Caco-2 (cell line): Measurements from ENCODE around the gene LDLRAD4. TPM values are rescaled to one million over a fixed set of nuclear protein-coding genes. Genes with fewer than 3 reads are reported as not detected.

Experiments used
- BruUV-seq: library from RNA; stranded (reverse); fragments of 400-500 nt; replicated peaks from 2 replicates; lab custom pipeline; 2021; lab: Mats Ljungman, UMichigan
- CTCF ChIA-PET: fragments of 300-600 bp; sonication (Branson Sonifier 250); formaldehyde crosslinking; loops from one replicate; lab custom pipeline; 2022; ENCODE audit warnings: antibody characterized with exemption; lab: Charles Lee
- POLR2A ChIA-PET: fragments of 300-600 bp; sonication (Branson Sonifier 250); formaldehyde crosslinking; loops from one replicate; lab custom pipeline; 2022; ENCODE audit warnings: antibody characterized with exemption; lab: Charles Lee
- DNase-seq, 2 experiments: peaks; one replicate each; pipeline versions ENCODE4 v3.0.0 to v3.0.0-alpha.2; 2020 to 2022
- H3K27me3 ChIP-seq: replicated peaks from 2 replicates; pipeline ENCODE4 v1.6.0; 2011; ENCODE audit warnings: low read length; ENCODE audit not compliant: control insufficient read depth, insufficient read depth
- H3K36me3 ChIP-seq: 2 replicates; pipeline ENCODE4 v1.5.1; 2011; ENCODE audit warnings: low read length; ENCODE audit not compliant: control insufficient read depth, insufficient read depth
- H3K4me1 ChIP-seq: fragments of 250-450 bp; sonication (Bioruptor Pico); 2 replicates; pipeline ENCODE4 v1.5.1; 2020; ENCODE audit warnings: mild to moderate bottlenecking
- H3K4me3 ChIP-seq: 2 replicates; pipeline ENCODE4 v1.5.1; 2011; ENCODE audit warnings: low read depth, mild to moderate bottlenecking, control low read depth, low read length
- H3K9me3 ChIP-seq: fragments of 250-450 bp; sonication (Bioruptor Pico); 2 replicates; pipeline ENCODE4 v1.5.1; 2020; ENCODE audit warnings: mild to moderate bottlenecking, moderate library complexity
- H3K27ac Mint-ChIP-seq: one replicate; pipeline ENCODE4 v1.8.0; 2022; ENCODE audit warnings: mixed read lengths; ENCODE audit not compliant: unreplicated experiment
- H3K27me3 Mint-ChIP-seq: one replicate; pipeline ENCODE4 v1.8.0; 2022; ENCODE audit warnings: mixed read lengths; ENCODE audit not compliant: insufficient read depth, unreplicated experiment
- H3K36me3 Mint-ChIP-seq: one replicate; pipeline ENCODE4 v1.8.0; 2022; ENCODE audit warnings: mild to moderate bottlenecking, mixed read lengths; ENCODE audit not compliant: insufficient read depth, unreplicated experiment
- H3K4me1 Mint-ChIP-seq: one replicate; pipeline ENCODE4 v1.8.0; 2022; ENCODE audit warnings: low read depth, mixed read lengths; ENCODE audit not compliant: unreplicated experiment
- H3K4me3 Mint-ChIP-seq: one replicate; pipeline ENCODE4 v1.8.0; 2022; ENCODE audit warnings: mild to moderate bottlenecking, moderate library complexity, mixed read lengths; ENCODE audit not compliant: unreplicated experiment
- H3K9me3 Mint-ChIP-seq: one replicate; pipeline ENCODE4 v1.8.0; 2022; ENCODE audit warnings: mixed read lengths; ENCODE audit not compliant: unreplicated experiment
- CTCF ChIP-seq, 2 experiments: fragments of 200-600 bp in 1 of 2; IDR thresholded peaks; 1 replicate in 1 of 2; 2 replicates in 1 of 2; pipeline versions ENCODE4 v1.5.1 to v1.8.0; 2011 to 2022; ENCODE audit warnings: antibody characterized with exemption in 1 of 2, control low read depth in 1 of 2, inconsistent platforms in 1 of 2, low read depth in 1 of 2, low read length in 1 of 2, mild to moderate bottlenecking in 1 of 2, moderate library complexity in 1 of 2; ENCODE audit not compliant: insufficient read depth in 1 of 2, severe bottlenecking in 1 of 2, unreplicated experiment in 1 of 2
- intact Hi-C: fragments of 100-400 bp; cut with micrococcal nuclease; formaldehyde crosslinking; loops from one replicate; pipeline ENCODE4 v1.10.0; 2022; ENCODE audit not compliant: unreplicated experiment
- total RNA-seq: library from RNA; stranded (reverse); gene quantifications from 2 replicates; pipeline ENCODE4 v1.2.3, GENCODE V29; 2022

The LDLRAD4 gene
- total RNA-seq, 1 experiment from 2014 or later, result 1.2 TPM

GRCh38 chr18:13410471-13410870, 191.9 kb downstream of the LDLRAD4 start:
- Histone ChIP-seq H3K27me3 (no peaks in the 10 kb centered on the region; the same call in 1 of the 2 replicates), H3K9me3 (no peaks in the 10 kb centered on the region), H3K36me3 (no peaks in the 10 kb centered on the region), H3K4me3 (no peak overlapping the region), H3K4me1 (no peaks in the 10 kb centered on the region)
- intact Hi-C loops, result no loop called here
- no TSS peak for BruUV-seq
- Mint-ChIP-seq H3K4me3 (no peak overlapping the region), H3K27ac (no peak overlapping the region), H3K27me3 (no peaks in the 10 kb centered on the region), H3K9me3 (no peaks in the 10 kb centered on the region), H3K36me3 (no peaks in the 10 kb centered on the region), H3K4me1 (no peaks in the 10 kb centered on the region)
- no peak for TF ChIP-seq CTCF (IDR thresholded peaks at IDR 0.05; ENCODE audit: insufficient read depth in 1 of 2, low read depth in 1 of 2, low read length in 1 of 2, severe bottlenecking in 1 of 2, unreplicated experiment in 1 of 2)
- ChIA-PET CTCF (interaction anchor here (0.6 kb wide), 1 partner anchor 72 kb away, joined by 4 read pairs; no protein-coding TSS in a partner anchor), POLR2A (no interaction called here)
- no peak for DNase-seq

GRCh38 chr18:13412017-13412416, 193.5 kb downstream of the LDLRAD4 start:
- Mint-ChIP-seq H3K36me3 (no peaks in the 10 kb centered on the region), H3K4me3 (no peak overlapping the region), H3K4me1 (no peaks in the 10 kb centered on the region), H3K9me3 (no peaks in the 10 kb centered on the region), H3K27ac (no peak overlapping the region), H3K27me3 (no peaks in the 10 kb centered on the region)
- no peak for TF ChIP-seq CTCF (IDR thresholded peaks at IDR 0.05; ENCODE audit: insufficient read depth in 1 of 2, low read depth in 1 of 2, low read length in 1 of 2, severe bottlenecking in 1 of 2, unreplicated experiment in 1 of 2)
- Histone ChIP-seq H3K4me1 (no peaks in the 10 kb centered on the region), H3K36me3 (no peaks in the 10 kb centered on the region), H3K27me3 (no peaks in the 10 kb centered on the region; the same call in 1 of the 2 replicates), H3K4me3 (no peak overlapping the region), H3K9me3 (no peaks in the 10 kb centered on the region)
- POLR2A ChIA-PET, result no interaction called here
- no peak for DNase-seq
- no TSS peak for BruUV-seq
- CTCF ChIA-PET, result no interaction called here
- intact Hi-C loops, result no loop called here

- Histone ChIP-seq H3K36me3 (no peaks in the 10 kb centered on the region), H3K9me3 (no peaks in the 10 kb centered on the region), H3K4me1 (no peaks in the 10 kb centered on the region), H3K27me3 (no peaks in the 10 kb centered on the region; the same call in 1 of the 2 replicates), H3K4me3 (no peak overlapping the region)
- Mint-ChIP-seq H3K36me3 (no peaks in the 10 kb centered on the region), H3K9me3 (no peaks in the 10 kb centered on the region), H3K4me1 (no peaks in the 10 kb centered on the region), H3K27ac (no peak overlapping the region), H3K4me3 (no peak overlapping the region), H3K27me3 (peaks cover under 1% of the 10 kb centered on the region)
- DNase-seq, result no peak
- no peak for TF ChIP-seq CTCF (IDR thresholded peaks at IDR 0.05; ENCODE audit: insufficient read depth in 1 of 2, low read depth in 1 of 2, low read length in 1 of 2, severe bottlenecking in 1 of 2, unreplicated experiment in 1 of 2)
- intact Hi-C loops, result no loop called here
- ChIA-PET POLR2A (no interaction called here), CTCF (no interaction called here)
- BruUV-seq, result no TSS peak
Observed at GRCh38 chr18:13412901-13413300, 194.3 kb downstream of the LDLRAD4 start.
